Activated CD4-positive, CD25-positive, alpha-beta regulatory T cell treated with anti-CD3 and anti-CD28 coated beads, Interleukin-2, amount 50 U/mL, for 16 hours (primary cell): ENCODE measurements around the gene HTR3A.
"Not testable (repeated sequence)": the region's sequence is repeated elsewhere in the genome, so short reads cannot be mapped to it uniquely, and the experiment has no call there.

Experiments used
- DNase-seq: peaks from one replicate; pipeline ENCODE4 v3.0.0-alpha.2; 2020; ENCODE audit warnings: low read depth, low spot score

The HTR3A gene

GRCh38 chr11:113974741-113975470, at the start of gene HTR3A:
TSS of gene HTR3A (plus strand) at chr11:113975108. CDS start at chr11:113975326, 218 bp downstream.
- no peak for DNase-seq

GRCh38 chr11:113926273-113927197, 48.4 kb upstream of the HTR3A start:
- DNase-seq: no peak

GRCh38 chr11:113928311-113928710, 46.6 kb upstream of the HTR3A start:
- DNase-seq: no peak

GRCh38 chr11:113932788-113933187, 42.1 kb upstream of the HTR3A start:
- DNase-seq: no peak

- DNase-seq: not testable (repeated sequence)
These were observed 40.7 kb upstream of the HTR3A start for GRCh38 chr11:113934193-113934592.

GRCh38 chr11:113934761-113935160, 40.1 kb upstream of the HTR3A start:
- DNase-seq: no peak

GRCh38 chr11:113935858-113936257, 39.0 kb upstream of the HTR3A start:
- DNase-seq: no peak

- DNase-seq: no peak
These were observed 37.0 kb upstream of the HTR3A start for GRCh38 chr11:113937918-113938317.

- no peak for DNase-seq
These were observed 32.7 kb upstream of the HTR3A start for GRCh38 chr11:113942256-113942655.

GRCh38 chr11:113946162-113946561, 28.7 kb upstream of the HTR3A start:
- not testable (repeated sequence) for DNase-seq

- DNase-seq: no peak
These were observed 26.9 kb upstream of the HTR3A start for GRCh38 chr11:113947994-113948393.

- no peak for DNase-seq
These were observed 25.0 kb upstream of the HTR3A start for GRCh38 chr11:113949891-113950290.

- no peak for DNase-seq
These were observed 23.4 kb upstream of the HTR3A start for GRCh38 chr11:113951537-113951936.

GRCh38 chr11:113952070-113952469, 22.8 kb upstream of the HTR3A start:
- DNase-seq: no peak

- no peak for DNase-seq
These were observed 22.3 kb upstream of the HTR3A start for GRCh38 chr11:113952588-113952987.

- DNase-seq: no peak
These were observed 20.7 kb upstream of the HTR3A start for GRCh38 chr11:113954235-113954634.

- DNase-seq: no peak
These were observed 17.9 kb upstream of the HTR3A start for GRCh38 chr11:113956986-113957385.

- DNase-seq: no peak
These were observed 14.1 kb upstream of the HTR3A start for GRCh38 chr11:113960702-113961330.

GRCh38 chr11:113967361-113967760, 7.5 kb upstream of the HTR3A start:
- DNase-seq: no peak

- no peak for DNase-seq
These were observed 3.3 kb upstream of the HTR3A start for GRCh38 chr11:113971506-113972195.

- no peak for DNase-seq
These were observed 2.2 kb downstream of the HTR3A start for GRCh38 chr11:113977071-113977490.

GRCh38 chr11:113977701-113978100, 2.8 kb downstream of the HTR3A start:
- DNase-seq: no peak
